DMS114 treated with DMSO at 0.1 percent for 48 hours (cell line): ENCODE results near the gene TIMP2.
"Not testable (repeated sequence)": the region's sequence is repeated elsewhere in the genome, so short reads cannot be mapped to it uniquely, and the experiment has no call there.

Experiments
- DNase-seq: peaks from one replicate; lab custom pipeline; 2025; ENCODE audit not compliant: unreplicated experiment; lab: John Stamatoyannopoulos, UW

Gene TIMP2

GRCh38 chr17:78925234-78925633 is at the start of gene TIMP2:
TIMP2 (minus strand) TSS chr17:78925387; CDS start chr17:78925088, 299 bp downstream.
- DNase-seq: peak; percentile 53

GRCh38 chr17:78973792-78974520 is 48.8 kb upstream of the TIMP2 start:
- DNase-seq: no peak

GRCh38 chr17:78973196-78973595 is 48.0 kb upstream of the TIMP2 start:
- DNase-seq: no peak

DNA sequence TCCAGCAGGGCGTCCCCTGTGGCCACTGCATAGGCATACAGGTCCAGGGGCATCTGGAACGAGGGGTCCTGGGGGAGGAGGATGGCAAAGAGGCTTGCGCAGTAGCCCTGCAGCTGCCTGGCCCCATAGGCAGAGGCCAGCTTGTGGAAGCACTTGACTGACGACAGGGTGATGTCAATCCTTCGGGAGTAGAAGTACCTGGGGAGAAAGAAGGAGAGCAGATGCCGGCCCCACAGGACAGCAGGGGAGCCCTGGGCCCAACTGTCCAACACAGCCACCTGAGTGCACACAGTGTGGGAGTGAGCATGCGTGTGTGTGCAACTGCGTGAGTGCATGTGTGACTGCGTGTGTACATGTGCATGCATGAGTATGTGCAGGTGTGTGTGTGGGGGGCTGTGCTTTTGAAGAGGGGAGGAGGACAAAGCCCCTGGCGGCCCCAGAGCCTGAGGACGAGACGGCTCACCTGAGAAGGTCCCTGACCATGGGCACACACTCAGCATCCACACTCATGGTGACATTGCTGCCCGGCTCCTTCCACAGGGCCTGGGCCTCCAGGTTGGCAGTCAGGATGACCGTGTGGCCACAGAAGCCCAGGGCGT is 47.4 kb upstream of the TIMP2 start:
- no peak for DNase-seq

- no peak for DNase-seq
Measured at GRCh38 chr17:78971756-78972506, 46.7 kb upstream of the TIMP2 start.

DNA sequence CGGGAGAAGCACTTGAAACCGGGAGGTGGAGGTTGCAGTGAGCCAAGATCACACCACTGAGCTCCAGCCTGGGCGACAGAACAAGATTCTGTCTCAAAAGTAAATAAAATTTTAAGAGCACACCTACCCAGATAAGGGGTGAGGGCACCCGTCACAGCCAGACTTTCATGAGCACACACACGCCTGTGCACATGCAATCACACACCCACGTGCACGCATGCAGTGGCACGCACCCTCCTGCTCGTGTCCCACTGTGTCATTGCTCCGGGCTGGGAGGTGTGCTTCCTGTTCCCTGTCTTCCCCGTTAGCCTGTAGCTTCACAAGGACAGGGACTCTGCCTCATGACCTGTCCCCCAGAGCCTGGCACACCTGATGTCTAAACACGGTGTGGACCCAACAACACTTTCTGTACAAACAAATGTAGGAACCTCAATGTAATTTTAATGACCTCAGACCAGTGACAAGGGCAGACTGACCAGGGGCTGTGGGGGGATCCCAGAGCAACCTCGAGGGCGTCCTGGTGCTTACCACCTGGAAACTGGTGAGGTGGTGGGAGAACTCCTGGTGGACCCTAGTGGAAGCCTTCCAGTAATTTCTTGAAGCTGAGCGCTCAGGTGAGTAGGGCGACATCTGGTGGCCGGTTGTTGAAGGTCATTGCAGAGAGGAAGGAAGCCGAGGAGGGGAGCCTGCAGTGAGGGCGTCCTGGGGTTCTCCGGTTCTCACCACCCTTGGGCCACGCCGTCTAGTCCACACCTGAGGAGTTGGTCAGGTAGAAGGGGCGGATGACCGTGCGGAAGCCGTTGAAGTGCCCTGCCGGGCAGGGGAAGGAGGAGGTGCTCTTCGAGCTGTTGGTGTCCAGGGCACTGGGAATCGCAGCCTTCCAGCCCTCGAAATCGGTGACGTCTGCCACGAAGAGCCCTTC is 45.9 kb upstream of the TIMP2 start:
- DNase-seq: peak; percentile 64

GRCh38 chr17:78969865-78970264 is 44.7 kb upstream of the TIMP2 start:
- no peak for DNase-seq

GRCh38 chr17:78967782-78968362 is 42.7 kb upstream of the TIMP2 start:
- DNase-seq: no peak

- no peak for DNase-seq
Measured at GRCh38 chr17:78966910-78967600, 41.9 kb upstream of the TIMP2 start.

DNA sequence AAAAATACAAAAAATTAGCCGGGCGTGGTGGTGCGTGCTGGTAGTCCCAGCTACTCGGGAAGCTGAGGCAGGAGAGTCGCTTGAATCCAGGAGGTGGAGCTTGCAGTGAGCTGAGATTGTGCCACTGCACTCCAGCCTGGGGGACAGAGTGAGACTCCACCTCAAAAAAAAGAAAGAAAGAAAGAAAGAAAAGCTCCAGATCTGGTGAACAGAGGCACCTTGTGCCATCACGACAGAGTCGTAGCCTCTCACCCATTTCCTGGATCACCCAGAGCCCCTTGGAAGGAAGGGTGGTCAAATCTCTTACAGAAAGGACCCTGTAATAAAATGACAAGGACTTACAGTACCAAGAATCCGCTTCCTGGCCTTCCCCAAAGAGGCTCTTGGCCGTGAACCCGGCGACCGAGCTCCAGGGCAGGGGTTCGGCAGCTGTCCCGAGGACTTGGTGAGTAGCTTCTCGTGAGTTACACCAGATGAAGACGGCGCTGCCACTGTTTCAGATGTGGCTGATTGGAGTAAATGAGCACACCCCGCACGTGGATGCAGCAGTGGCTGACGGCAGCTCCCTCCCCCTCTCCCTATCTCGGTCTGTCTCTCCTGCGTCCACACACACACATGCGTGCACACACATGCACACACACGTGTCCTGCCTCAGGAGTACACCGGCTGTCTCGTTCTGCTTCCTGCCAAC is 41.1 kb upstream of the TIMP2 start:
- no peak for DNase-seq

- no peak for DNase-seq
Measured at GRCh38 chr17:78965491-78965924, 40.3 kb upstream of the TIMP2 start.

DNA sequence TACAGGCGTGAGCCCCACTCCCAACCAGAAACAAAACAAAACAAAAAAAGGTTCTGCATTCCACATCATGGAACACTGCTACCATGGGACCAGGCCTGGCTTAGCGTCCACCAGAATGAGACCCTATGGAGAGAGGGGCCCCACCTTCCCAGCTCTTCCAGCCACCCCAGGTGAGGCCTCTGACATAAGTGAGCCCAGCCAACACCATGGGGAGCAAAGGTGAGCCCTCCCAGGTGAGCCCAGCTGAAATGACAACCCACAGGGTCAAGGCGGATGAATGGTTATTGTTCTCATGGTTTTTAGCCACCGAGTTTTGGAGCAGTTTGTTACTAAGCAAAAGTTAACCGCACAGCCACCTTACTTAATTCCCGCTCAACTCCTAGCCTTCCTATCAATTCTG is 38.2 kb upstream of the TIMP2 start:
- DNase-seq: no peak

GRCh38 chr17:78962984-78963348 is 37.8 kb upstream of the TIMP2 start:
- not testable (repeated sequence) for DNase-seq

GRCh38 chr17:78962345-78962983 is 37.3 kb upstream of the TIMP2 start:
- DNase-seq: no peak

DNA sequence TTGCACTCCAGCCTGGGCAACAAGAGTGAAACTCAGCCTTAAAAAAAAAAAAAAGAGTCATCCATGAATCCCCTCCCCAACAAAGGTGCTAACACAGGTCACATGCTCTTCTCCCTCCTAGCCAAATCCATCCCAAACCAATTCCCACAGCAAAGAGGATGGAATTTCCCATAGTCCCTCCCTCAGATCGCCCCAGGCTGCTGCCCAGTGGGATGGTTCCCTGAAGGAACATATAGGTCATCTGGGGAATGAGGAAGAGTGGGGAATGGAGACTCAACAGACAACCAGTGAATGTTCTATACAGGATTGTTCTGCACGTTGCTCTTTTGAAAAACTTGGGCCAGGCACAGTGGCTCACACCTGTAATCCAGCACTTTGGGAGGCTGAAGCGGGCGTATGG is 36.4 kb upstream of the TIMP2 start:
- no peak for DNase-seq

DNA sequence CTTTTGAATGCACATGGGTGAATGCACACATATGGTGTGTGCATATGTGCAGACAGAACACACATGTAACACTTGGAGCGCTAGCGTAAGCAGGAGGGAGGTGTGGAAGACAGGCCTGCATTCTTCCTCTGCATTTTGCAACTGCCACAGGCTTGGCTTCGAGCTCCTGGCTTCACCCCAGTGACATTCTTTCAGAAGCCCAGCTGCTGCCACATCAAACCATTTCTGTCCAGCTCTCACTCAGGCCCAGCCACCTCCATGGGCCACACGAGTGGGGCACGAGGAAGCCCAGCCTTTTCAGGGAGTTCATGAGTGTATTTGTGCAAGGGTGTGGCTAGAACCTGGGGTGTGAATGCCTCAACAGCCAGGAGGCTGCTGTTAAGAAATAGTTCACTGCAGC is 35.7 kb upstream of the TIMP2 start:
- DNase-seq: no peak

DNA sequence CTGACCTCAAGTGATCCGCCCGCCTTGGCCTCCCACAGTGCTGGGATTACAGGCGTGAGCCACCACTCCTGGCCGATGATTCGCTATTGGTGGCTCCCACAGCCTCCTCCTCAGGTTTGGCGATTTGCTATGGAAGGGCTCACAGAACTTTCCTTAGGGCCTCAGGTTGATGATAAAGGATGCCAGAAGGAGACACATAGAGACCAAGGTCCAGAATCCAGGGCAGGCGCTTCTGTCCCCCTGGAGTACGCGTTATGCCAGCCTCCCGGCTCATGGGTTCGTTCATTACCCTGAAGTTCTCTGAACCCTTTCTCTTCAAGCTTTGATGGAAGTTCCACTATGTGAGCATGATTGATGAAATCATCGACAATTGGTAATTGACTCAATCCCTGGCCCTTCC is 34.6 kb upstream of the TIMP2 start:
- DNase-seq: no peak

DNA sequence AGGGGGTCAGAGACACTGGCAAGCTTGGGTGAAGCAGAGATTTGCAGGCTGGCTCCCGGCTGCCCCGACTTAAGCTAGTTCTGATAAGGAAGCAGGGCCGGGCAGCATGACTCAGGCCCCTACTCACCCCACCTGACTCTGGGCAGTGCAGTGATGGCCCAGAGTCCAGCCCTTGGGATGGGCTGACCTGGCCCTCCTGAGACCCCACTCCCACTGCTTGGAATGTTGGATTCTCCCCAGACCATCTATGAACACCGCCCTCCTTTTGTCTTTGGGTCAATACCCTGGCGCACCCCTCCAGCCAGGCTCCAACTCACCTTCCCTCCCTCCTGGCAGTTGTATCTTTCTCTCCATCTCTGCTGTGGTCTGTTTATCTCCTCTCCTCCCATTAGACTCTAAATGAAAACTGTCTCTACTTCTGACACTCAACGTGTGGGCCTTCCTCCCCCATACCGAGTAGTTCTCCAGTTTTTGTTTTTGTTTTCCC is 33.5 kb upstream of the TIMP2 start:
- DNase-seq: no peak

DNA sequence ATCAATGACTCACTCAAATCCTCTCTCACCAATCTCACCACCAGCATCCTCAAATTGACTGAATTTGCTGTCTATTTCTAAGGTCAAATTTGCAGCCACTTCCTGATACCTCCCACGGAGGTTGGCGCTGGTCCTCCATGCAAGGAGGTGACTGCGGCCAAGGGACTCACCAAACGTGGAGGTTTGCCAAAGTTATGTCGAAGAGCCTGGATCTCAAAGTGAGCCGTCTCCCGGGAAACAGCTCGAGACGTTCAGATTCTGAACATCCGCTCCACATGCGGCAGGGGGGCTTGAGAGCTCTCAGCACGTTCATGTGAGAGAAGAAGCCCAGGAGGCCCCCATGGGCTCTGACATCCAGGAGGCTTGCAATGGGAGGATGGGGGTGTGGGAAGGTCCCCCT is 31.9 kb upstream of the TIMP2 start:
- DNase-seq: no peak
